CD14-positive monocyte (primary cell): ENCODE results near the gene H2AZ1. TPM values are rescaled to one million over a fixed set of nuclear protein-coding genes. Genes with fewer than 3 reads are reported as not detected.

ENCODE experiments used
- DNase-seq, 3 donors: peaks; one replicate each; pipeline ENCODE4 v3.0.0-alpha.2; 2011 to 2022
- H2AFZ ChIP-seq: 2 replicates; pipeline ENCODE4 v1.6.0; 2012; ENCODE audit warnings: mild to moderate bottlenecking, low read depth, low read length, inconsistent platforms; ENCODE audit not compliant: insufficient read depth, poor library complexity, severe bottlenecking
- H3K27ac ChIP-seq, 2 donors: 1 replicate in 1 of 2; 2 replicates in 1 of 2; pipeline ENCODE4 v1.5.1; 2012 to 2013; ENCODE audit warnings: low read length in 2 of 2, control low read depth in 1 of 2, inconsistent platforms in 1 of 2, low read depth in 1 of 2, mild to moderate bottlenecking in 1 of 2
- H3K27me3 ChIP-seq, 2 donors: one replicate each; pipeline versions ENCODE4 v1.6.0 to v1.6.1; 2011 to 2013; ENCODE audit warnings: low read length in 2 of 2; ENCODE audit not compliant: control insufficient read depth in 2 of 2, insufficient read depth in 2 of 2
- H3K36me3 ChIP-seq, 2 donors: replicated peaks in 1 of 2; 1 replicate in 1 of 2; 2 replicates in 1 of 2; pipeline versions ENCODE4 v1.5.1 to v1.6.1; 2012 to 2013; ENCODE audit warnings: low read length in 2 of 2, control low read depth in 1 of 2, inconsistent platforms in 1 of 2, mild to moderate bottlenecking in 1 of 2; ENCODE audit not compliant: insufficient read depth in 2 of 2, control insufficient read depth in 1 of 2
- H3K4me1 ChIP-seq, 2 donors: 1 replicate in 1 of 2; 2 replicates in 1 of 2; pipeline versions ENCODE4 v1.5.1 to v1.6.1; 2012 to 2013; ENCODE audit warnings: low read length in 2 of 2, control low read depth in 1 of 2, inconsistent platforms in 1 of 2, mild to moderate bottlenecking in 1 of 2, moderate library complexity in 1 of 2; ENCODE audit not compliant: insufficient read depth in 2 of 2, control insufficient read depth in 1 of 2
- H3K4me2 ChIP-seq: replicated peaks from 2 replicates; pipeline ENCODE3; 2012; ENCODE audit warnings: low read length, moderate library complexity, mild to moderate bottlenecking; ENCODE audit not compliant: poor library complexity, severe bottlenecking; ENCODE audit errors: extremely low read depth
- H3K4me3 ChIP-seq, 3 experiments: fragments of 200-600 bp in 1 of 3; sonication (generic) in 1 of 3; replicated peaks in 1 of 3; 1 replicate in 2 of 3; 2 replicates in 1 of 3; pipeline ENCODE4 v1.5.1; 2011 to 2013; ENCODE audit warnings: low read length in 3 of 3, mild to moderate bottlenecking in 3 of 3, control low read depth in 2 of 3, low read depth in 2 of 3, inconsistent platforms in 1 of 3, moderate library complexity in 1 of 3
- H3K79me2 ChIP-seq: 2 replicates; pipeline ENCODE4 v1.6.0; 2012; ENCODE audit warnings: mild to moderate bottlenecking, control low read depth, inconsistent platforms, low read length, moderate library complexity; ENCODE audit not compliant: insufficient read depth
- H3K9ac ChIP-seq: 2 replicates; pipeline ENCODE4 v1.6.0; 2017; ENCODE audit warnings: low read length, mild to moderate bottlenecking; ENCODE audit not compliant: insufficient read depth, poor library complexity, severe bottlenecking
- H3K9me3 ChIP-seq, 2 donors: replicated peaks in 1 of 2; 1 replicate in 1 of 2; 2 replicates in 1 of 2; pipeline versions ENCODE4 v1.5.1 to v1.6.1; 2012 to 2013; ENCODE audit warnings: low read length in 2 of 2, control low read depth in 1 of 2; ENCODE audit not compliant: control insufficient read depth in 1 of 2, insufficient read depth in 1 of 2
- H4K20me1 ChIP-seq: 2 replicates; pipeline ENCODE4 v1.6.0; 2012; ENCODE audit warnings: mild to moderate bottlenecking, low read length, control low read depth, moderate library complexity; ENCODE audit not compliant: insufficient read depth
- H3K27ac Mint-ChIP-seq, 7 donors: one replicate each; pipeline ENCODE4 v1.8.0; 2020; ENCODE audit warnings: mild to moderate bottlenecking in 7 of 7, mixed read lengths in 7 of 7, moderate library complexity in 6 of 7, inconsistent platforms in 2 of 7
- H3K27me3 Mint-ChIP-seq, 3 donors: one replicate each; pipeline ENCODE4 v1.8.0; 2021 to 2022; ENCODE audit warnings: low read depth in 3 of 3, mild to moderate bottlenecking in 3 of 3, mixed read lengths in 3 of 3, moderate library complexity in 3 of 3, inconsistent platforms in 1 of 3
- H3K36me3 Mint-ChIP-seq, 2 donors: one replicate each; pipeline ENCODE4 v1.8.0; 2020; ENCODE audit warnings: mixed read lengths in 2 of 2, inconsistent platforms in 1 of 2, mild to moderate bottlenecking in 1 of 2
- H3K4me1 Mint-ChIP-seq: one replicate; pipeline ENCODE4 v1.8.0; 2020; ENCODE audit warnings: mild to moderate bottlenecking, mixed read lengths
- H3K4me3 Mint-ChIP-seq, 2 donors: one replicate each; pipeline ENCODE4 v1.8.0; 2020; ENCODE audit warnings: mild to moderate bottlenecking in 2 of 2, mixed read lengths in 2 of 2, moderate library complexity in 1 of 2
- H3K9me3 Mint-ChIP-seq, 7 donors: one replicate each; pipeline ENCODE4 v1.8.0; 2020 to 2022; ENCODE audit warnings: mixed read lengths in 7 of 7, mild to moderate bottlenecking in 6 of 7, moderate library complexity in 6 of 7, inconsistent platforms in 2 of 7
- CTCF ChIP-seq: fragments of 200-600 bp; IDR thresholded peaks from one replicate; pipeline ENCODE4 v1.8.0; 2022; ENCODE audit warnings: antibody characterized with exemption, mild to moderate bottlenecking
- WGBS: methylation state at CpG from one replicate; pipeline ENCODE4 v1.1.5; 2013; ENCODE audit warnings: missing lambda C conversion rate; ENCODE audit not compliant: insufficient coverage; 5-methylcytosine and 5-hydroxymethylcytosine counted together
- intact Hi-C, 2 donors: fragments of 100-400 bp; cut with micrococcal nuclease; formaldehyde crosslinking; loops; one replicate each; pipeline versions ENCODE4 v1.15.0 to v1.15.1; 2023
- polyA plus RNA-seq, 3 donors: library from polyadenylated mRNA; depleted of rRNA in 1 of 3; unstranded in 2 of 3; stranded (reverse) in 1 of 3; fragments of 300-500 nt in 2 of 3; fragments of >200 nt in 1 of 3; fragmentation: Illumina TruSeq in 2 of 3; gene quantifications; 1 replicate in 2 of 3; 2 replicates in 1 of 3; pipeline ENCODE4 v1.2.3, GENCODE V29; 2012 to 2021

Gene H2AZ1
- polyA plus RNA-seq, 3 donors: 208 to 450 (median 416) TPM

DNA sequence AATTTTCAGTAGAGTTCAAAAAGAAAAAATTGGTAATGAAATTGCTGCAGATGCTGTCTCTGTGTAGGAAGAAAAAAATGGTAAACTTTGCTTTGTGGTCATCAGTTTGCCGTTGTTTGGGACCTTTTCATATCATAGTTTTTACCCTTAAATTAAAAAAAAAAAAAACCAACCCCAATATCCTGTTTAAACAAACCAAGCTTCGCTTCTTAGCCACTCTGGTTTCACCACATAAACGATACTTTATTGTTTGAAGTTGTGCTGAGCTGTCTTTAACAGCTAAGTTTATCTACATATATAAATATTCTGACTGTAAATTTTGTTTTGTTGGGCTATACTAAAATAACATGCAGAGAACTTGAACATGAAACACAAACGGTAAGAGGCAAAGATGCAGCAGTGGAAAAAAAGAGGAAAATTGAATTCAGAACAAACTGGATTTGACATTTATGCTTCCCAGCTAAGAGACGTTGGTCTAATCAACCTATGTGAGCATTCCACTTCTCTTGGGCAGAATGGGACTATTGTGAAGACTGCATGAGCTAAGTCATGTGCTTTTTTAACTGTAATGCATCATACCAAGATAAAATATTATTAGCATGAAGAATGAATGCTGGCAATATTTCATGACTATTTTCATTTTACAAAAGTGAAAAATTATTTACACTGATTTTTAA is 15.7 kb upstream of the H2AZ1 start:
- peaks cover 3% of the 10 kb centered on the region for H3K4me1 Mint-ChIP-seq
- 86% methylated on average over 1 of the region's 5 CpGs for WGBS

DNA sequence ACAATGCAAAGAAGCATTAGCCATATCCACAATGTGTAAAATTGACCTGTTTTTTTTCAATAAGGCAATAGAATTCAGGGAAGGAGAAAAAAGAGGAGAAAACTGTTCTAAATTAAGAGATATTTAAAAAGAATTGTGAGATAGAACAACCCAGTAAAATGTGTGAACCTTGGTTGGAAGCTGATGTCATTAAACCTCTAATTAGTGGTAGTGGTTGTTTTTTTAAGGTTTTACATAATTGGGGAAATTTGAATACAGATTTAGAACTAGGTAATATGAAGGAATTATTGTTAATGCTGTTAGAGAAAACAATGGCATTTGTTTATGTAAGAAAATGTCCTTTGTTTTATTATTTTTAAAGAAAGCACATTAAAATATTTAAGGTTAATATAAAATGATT is 15.1 kb upstream of the H2AZ1 start:
- peaks cover 3% of the 10 kb centered on the region for H3K4me1 Mint-ChIP-seq
- H3K9ac ChIP-seq: no peak overlapping the region
- H4K20me1 ChIP-seq: no peaks in the 10 kb centered on the region
- TF ChIP-seq CTCF: no peak
- H3K27ac ChIP-seq: no peak overlapping the region
- no peaks in the 10 kb centered on the region for H3K79me2 ChIP-seq
- no peaks in the 10 kb centered on the region for H3K36me3 Mint-ChIP-seq
- no peaks in the 10 kb centered on the region for H3K27me3 ChIP-seq
- no peak overlapping the region for H3K4me2 ChIP-seq
- no peak overlapping the region for H2AFZ ChIP-seq
- H3K9me3 Mint-ChIP-seq: no peaks in the 10 kb centered on the region
- DNase-seq: no peak
- no peaks in the 10 kb centered on the region for H3K36me3 ChIP-seq
- no peak overlapping the region for H3K4me3 Mint-ChIP-seq
- no peaks in the 10 kb centered on the region for H3K9me3 ChIP-seq
- no peak overlapping the region for H3K4me3 ChIP-seq
- peaks cover 5 to 6% of the 10 kb centered on the region in 2 donors for H3K4me1 ChIP-seq
- intact Hi-C loops: no loop called here
- H3K27ac Mint-ChIP-seq: no peak overlapping the region
- H3K27me3 Mint-ChIP-seq: peaks cover 3 to 16% (median 5%) of the 10 kb centered on the region in 3 donors

More for the DNA sequence above, 15.7 kb upstream of the H2AZ1 start:
- no peaks in the 10 kb centered on the region for H4K20me1 ChIP-seq
- no peak overlapping the region for H3K4me3 Mint-ChIP-seq
- H3K27ac Mint-ChIP-seq: no peak overlapping the region
- DNase-seq: no peak
- no peaks in the 10 kb centered on the region for H3K36me3 ChIP-seq
- H2AFZ ChIP-seq: no peak overlapping the region
- H3K4me1 ChIP-seq: peaks cover 5 to 6% of the 10 kb centered on the region in 2 donors
- no peaks in the 10 kb centered on the region for H3K9me3 Mint-ChIP-seq
- no peaks in the 10 kb centered on the region for H3K27me3 ChIP-seq
- intact Hi-C loops: no loop called here
- H3K79me2 ChIP-seq: no peaks in the 10 kb centered on the region
- H3K4me3 ChIP-seq: no peak overlapping the region
- peaks cover 3 to 16% (median 5%) of the 10 kb centered on the region in 3 donors for H3K27me3 Mint-ChIP-seq
- no peak overlapping the region for H3K9ac ChIP-seq
- H3K27ac ChIP-seq: no peak overlapping the region
- H3K9me3 ChIP-seq: no peaks in the 10 kb centered on the region
- no peaks in the 10 kb centered on the region for H3K36me3 Mint-ChIP-seq
- no peak overlapping the region for H3K4me2 ChIP-seq
- no peak for TF ChIP-seq CTCF
